ENCODE results near the gene ACADL. TPM values are rescaled to one million over a fixed set of nuclear protein-coding genes. Genes with fewer than 3 reads are reported as not detected.
A peak's percentile ranks its signal among the peaks of the same experiment; 100 is the strongest.
"Not testable (repeated sequence)": the region's sequence is repeated elsewhere in the genome, so short reads cannot be mapped to it uniquely, and the experiment has no call there.

Gene ACADL
- total RNA-seq, 1 experiment from 2014 or later: not detected

- DNase-seq (ENCODE audit: low read depth): no peak
Observed at GRCh38 chr2:210203147-210203546, 22.1 kb downstream of the ACADL start.

DNA sequence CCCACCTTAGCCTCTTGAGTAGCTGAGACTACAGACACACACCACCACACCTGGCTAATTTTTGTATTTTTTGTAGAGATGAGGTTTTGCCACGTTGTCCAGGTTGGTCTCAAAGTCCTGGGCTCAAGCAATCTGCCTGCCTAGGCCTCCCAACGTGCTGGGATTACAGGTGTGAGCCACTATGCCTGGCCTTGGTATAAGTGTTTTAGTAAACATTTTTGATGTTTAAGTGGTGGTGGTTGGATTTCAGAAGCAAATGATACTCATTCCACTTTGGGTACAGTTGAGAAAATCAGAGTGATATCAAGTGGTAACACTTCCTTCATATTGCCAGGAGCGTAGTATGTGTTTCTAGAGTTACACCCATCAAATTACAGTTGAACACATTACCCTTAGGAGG is 25.4 kb downstream of the ACADL start:
- no peak for DNase-seq (ENCODE audit: low read depth)

DNA sequence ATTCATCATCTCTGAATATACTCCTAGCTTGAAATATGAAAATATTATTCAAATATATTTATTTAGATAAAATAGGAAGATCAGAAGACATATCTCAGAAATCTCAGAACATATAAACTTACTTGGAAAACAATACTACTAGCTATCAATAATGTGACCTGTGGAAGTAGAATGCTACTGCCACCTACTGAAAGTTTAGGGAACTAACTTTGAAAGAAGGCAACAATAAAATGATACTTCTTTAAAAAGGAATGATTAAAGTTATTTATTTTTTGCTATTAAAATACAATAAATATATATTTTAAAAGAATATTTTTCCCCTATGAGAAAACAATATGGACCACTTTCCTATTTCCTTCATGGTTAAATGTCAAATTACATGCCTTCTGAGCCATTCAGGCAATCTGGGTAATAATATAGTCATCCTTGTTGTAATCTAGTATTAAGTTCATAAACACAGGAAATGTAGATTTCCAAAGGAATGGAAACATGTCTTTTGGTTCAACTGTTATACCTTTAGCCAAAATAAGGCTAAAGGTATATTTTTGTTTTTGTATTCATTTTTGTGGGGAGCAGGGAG is 26.0 kb downstream of the ACADL start:
- peak; percentile 5 for DNase-seq (ENCODE audit: low read depth)

DNA sequence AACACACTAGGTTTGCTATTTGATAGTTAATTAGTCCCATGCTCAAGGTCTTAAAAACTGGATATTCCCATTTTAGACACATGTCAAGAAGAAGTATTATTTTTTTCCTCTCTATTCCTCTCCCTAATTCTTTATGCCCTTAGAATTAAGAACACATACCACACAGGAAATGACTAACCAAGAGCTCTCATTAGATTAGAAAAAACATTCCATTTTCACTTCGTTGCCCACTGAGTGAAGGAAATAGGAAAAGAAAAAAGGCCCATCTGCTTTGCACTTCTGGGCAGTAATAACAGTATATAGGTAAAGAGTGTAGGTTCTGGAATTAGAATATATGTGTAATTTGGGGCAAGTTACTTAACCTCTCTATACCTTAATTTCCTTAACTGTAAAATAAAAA is 26.9 kb downstream of the ACADL start:
- DNase-seq (ENCODE audit: low read depth): peak; percentile 16

DNA sequence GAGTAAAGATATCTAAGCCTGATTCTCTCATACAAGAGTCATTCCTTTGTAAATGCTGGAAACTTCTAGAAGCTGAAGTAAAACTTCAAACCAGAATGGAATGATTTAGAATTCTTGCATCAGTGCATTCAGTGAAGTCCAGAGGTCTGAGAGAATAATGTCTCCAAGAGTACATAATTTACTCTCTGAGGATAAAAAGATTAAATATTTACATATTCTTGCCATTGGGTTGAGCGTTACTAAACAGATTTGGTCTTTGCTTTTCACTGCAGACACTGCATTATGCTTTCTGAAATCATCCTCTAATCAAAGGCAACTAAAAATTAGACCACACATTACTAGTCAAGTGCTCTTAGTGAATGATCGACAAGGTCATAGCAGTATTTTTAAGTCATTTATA is 27.5 kb downstream of the ACADL start:
- no peak for DNase-seq (ENCODE audit: low read depth)

GRCh38 chr2:210195101-210195852 is 30.0 kb downstream of the ACADL start:
- DNase-seq (ENCODE audit: low read depth): peak; percentile 14

DNA sequence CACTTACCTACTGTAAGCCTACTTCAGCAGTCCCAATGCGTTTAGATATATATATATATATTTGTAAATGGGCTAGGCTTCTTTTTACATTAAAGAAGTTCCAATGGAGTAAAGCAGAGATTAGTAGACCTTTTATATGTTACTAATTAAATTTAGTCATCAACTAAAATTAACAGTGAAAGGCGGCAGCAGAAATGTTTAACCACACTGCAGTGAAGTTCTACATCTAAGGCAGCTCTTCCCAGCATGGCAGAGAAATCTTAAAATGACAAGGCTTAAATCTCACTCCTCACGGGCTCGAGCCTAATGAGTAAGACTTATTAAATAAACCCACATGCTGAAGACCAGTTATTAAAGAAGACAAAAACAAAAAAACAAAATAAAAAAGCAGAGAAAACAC is 34.9 kb downstream of the ACADL start:
- no peak for DNase-seq (ENCODE audit: low read depth)

- no peak for DNase-seq (ENCODE audit: low read depth)
Observed at GRCh38 chr2:210189452-210190138, 35.7 kb downstream of the ACADL start.

GRCh38 chr2:210188755-210189154 is 36.5 kb downstream of the ACADL start:
- DNase-seq (ENCODE audit: low read depth): no peak

DNA sequence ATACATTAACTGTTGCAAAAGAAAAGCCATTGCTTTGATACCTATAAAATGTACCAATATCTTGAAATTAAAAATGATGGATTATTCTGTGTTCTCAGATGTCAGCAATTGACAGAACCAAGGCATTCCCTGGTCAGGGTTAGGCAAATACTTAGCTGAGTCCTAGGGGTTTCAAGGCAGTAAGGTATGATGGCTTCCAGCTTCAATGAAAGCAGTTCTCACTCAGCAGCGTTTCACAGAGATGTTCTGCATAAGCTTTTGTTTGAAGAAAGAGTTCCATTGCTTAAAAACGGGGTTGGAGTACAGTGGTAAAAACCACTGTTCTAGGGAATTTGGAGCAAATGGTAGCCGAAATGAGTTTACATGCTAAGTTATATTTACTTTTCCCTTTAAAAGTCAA is 37.1 kb downstream of the ACADL start:
- DNase-seq (ENCODE audit: low read depth): no peak

DNA sequence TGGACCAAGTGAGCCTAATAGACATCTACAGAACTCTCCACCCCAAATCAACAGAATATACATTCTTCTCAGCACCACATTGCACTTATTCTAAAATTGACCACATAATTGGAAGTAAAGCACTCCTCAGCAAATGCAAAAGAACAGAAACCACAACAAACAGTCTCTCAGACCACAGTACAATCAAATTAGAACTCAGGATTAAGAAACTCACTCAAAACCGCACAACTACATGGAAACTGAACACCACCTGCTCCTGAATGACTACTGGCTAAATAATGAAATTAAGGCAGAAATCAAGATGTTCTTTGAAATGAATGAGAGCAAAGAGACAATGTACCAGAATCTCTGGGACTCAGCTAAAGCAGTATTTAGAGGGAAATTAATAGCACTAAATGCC is 41.3 kb downstream of the ACADL start:
- not testable (repeated sequence) for DNase-seq (ENCODE audit: low read depth)

GRCh38 chr2:210181606-210182088 is 43.6 kb downstream of the ACADL start:
- DNase-seq (ENCODE audit: low read depth): not testable (repeated sequence)

DNA sequence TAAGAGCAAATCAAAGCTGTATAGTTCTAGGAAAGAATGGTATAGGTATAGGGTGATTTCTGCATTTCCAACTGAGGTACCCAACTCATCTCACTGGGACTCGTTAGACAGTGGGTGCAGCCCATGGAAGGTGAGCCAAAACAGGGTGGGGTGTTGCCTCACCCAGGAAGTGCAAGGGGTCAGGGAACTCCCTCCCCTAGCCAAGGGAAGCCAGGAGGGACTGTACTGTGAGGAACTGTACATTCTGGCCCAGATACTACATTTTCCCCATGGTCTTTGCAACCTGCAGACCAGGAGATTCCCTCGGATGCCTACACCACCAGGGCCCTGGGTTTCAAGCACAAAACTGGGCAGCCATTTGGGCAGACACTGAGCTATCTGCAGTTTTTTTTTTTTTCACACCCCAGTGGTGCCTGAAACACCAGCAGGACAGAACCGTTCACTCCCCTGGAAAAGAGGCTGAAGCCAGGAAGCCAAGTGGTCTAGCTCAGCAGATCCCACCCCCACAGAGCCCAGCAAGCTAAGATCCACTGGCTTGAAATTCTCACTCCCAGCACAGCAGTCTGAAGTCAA is 44.1 kb downstream of the ACADL start:
- DNase-seq (ENCODE audit: low read depth): not testable (repeated sequence)

- DNase-seq (ENCODE audit: low read depth): no peak
Observed at GRCh38 chr2:210180477-210180876, 44.8 kb downstream of the ACADL start.

- no peak for DNase-seq (ENCODE audit: low read depth)
Observed at GRCh38 chr2:210179351-210179990, 45.8 kb downstream of the ACADL start.

GRCh38 chr2:210177769-210178168 is 47.5 kb downstream of the ACADL start:
- DNase-seq (ENCODE audit: low read depth): no peak

GRCh38 chr2:210177115-210177514 is 48.1 kb downstream of the ACADL start:
- not testable (repeated sequence) for DNase-seq (ENCODE audit: low read depth)

- DNase-seq (ENCODE audit: low read depth): no peak
Observed at GRCh38 chr2:210174086-210174485, 51.2 kb downstream of the ACADL start.

DNA sequence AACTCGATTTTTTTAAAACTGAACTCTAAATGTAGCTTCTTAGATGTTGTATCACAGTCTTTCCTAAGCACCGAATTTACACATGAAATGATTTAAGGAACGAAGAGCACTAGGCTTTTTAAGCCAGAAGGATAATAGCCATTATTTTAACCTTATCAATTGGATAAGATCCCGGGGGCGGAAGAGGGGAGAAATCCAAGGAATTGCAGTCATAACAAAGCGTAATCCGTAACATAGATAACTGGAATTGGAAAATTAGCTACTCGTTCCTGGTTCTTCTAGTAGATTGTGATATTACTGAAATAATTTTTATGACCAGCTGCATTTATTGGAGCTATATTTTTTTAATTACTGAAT is 53.0 kb downstream of the ACADL start:
- DNase-seq (ENCODE audit: low read depth): no peak

DNA sequence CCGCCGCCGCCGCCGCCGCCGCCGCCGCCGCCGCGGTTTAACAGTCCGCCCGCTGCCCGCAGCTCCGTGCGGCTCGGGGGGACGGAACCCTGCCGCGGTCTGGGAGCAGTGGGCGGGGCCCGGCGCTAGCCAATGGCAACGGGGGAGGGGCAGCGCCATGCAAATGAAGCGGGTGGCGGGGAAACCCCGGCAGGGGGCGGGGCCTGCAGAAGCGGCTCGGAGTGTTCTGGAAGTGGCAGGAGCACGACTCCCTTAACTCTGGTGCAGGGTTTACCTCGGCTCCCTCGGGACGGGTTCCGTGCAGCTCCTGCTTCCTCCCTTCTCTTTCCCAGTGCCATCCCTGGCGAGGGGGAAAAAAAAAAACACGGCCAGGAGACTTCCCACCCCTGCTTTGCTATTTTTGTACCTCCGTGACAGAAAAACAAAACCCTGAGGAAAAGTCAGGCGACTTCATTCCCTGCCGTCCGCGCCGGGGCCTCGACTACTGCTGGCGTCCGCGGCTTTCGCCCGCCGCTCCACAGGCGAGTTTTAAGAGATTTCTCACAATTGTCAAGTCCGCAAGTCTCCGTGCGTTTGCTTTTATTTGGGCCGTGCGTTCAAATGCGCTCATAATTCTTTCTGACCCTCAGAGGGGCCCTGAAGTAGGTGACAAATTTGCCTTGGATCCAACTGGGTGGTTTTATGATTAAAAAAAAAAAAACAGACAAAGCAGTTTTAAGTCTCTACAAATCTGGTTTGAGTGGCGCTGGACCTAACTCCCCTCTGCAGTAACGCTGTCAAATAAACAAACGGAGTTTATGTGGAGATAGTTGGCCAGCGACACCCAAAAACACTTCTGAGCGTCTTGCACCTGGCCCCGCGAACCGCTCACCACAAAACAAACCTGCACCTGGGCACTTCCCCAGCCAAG is 53.7 kb downstream of the ACADL start, which contains the start of gene KANSL1L:
Gene KANSL1L (minus strand): TSS at position 101 of the 910 bp plus-strand sequence. CDS start 16,827 bp downstream, outside the sequence.
- peak; percentile 97 for DNase-seq (ENCODE audit: low read depth)

All from Daoy (cell line).